ENCODE measurements around the gene CATSPER4. TPM values are rescaled to one million over a fixed set of nuclear protein-coding genes. Genes with fewer than 3 reads are reported as not detected.
"Not testable (repeated sequence)": the region's sequence is repeated elsewhere in the genome, so short reads cannot be mapped to it uniquely, and the experiment has no call there.

The CATSPER4 gene
- total RNA-seq, 1 experiment from 2014 or later, result not detected

GRCh38 chr1:26195805-26196204 lies 5.4 kb downstream of the CATSPER4 start:
- DNase-seq (ENCODE audit: low spot score), result no peak

- no peak for DNase-seq (ENCODE audit: low spot score)
Observed at GRCh38 chr1:26197301-26197700, 6.9 kb downstream of the CATSPER4 start.

- DNase-seq (ENCODE audit: low spot score), result no peak
Observed at GRCh38 chr1:26197813-26198212, 7.4 kb downstream of the CATSPER4 start.

- no peak for DNase-seq (ENCODE audit: low spot score)
Observed at GRCh38 chr1:26200413-26200812, 10.0 kb downstream of the CATSPER4 start.

GRCh38 chr1:26203642-26204318 lies 13.4 kb downstream of the CATSPER4 start:
- no peak for DNase-seq (ENCODE audit: low spot score)

GRCh38 chr1:26210147-26210870 lies 19.9 kb downstream of the CATSPER4 start:
- DNase-seq (ENCODE audit: low spot score), result no peak

- no peak for DNase-seq (ENCODE audit: low spot score)
Observed at GRCh38 chr1:26212726-26213125, 22.3 kb downstream of the CATSPER4 start.

- DNase-seq (ENCODE audit: low spot score), result no peak
Observed at GRCh38 chr1:26213335-26213905, 23.0 kb downstream of the CATSPER4 start.

GRCh38 chr1:26215246-26215645 lies 24.8 kb downstream of the CATSPER4 start:
- DNase-seq (ENCODE audit: low spot score), result no peak

GRCh38 chr1:26218906-26219494 lies 28.6 kb downstream of the CATSPER4 start:
- DNase-seq (ENCODE audit: low spot score), result peak; percentile 44

GRCh38 chr1:26220199-26220912 lies 30.0 kb downstream of the CATSPER4 start:
- no peak for DNase-seq (ENCODE audit: low spot score)

GRCh38 chr1:26221094-26221493 lies 30.7 kb downstream of the CATSPER4 start:
- no peak for DNase-seq (ENCODE audit: low spot score)

GRCh38 chr1:26224606-26225005 lies 34.2 kb downstream of the CATSPER4 start:
- DNase-seq (ENCODE audit: low spot score), result no peak

- no peak for DNase-seq (ENCODE audit: low spot score)
Observed at GRCh38 chr1:26225033-26225831, 34.8 kb downstream of the CATSPER4 start.

GRCh38 chr1:26230682-26231081 lies 40.3 kb downstream of the CATSPER4 start:
- DNase-seq (ENCODE audit: low spot score), result not testable (repeated sequence)

GRCh38 chr1:26233903-26234643 lies 43.7 kb downstream of the CATSPER4 start, which contains the start of gene CEP85:
Gene CEP85, plus strand, starts transcription at chr1:26234200. Its CDS starts 5,584 bp downstream, at chr1:26239784.
- DNase-seq (ENCODE audit: low spot score), result peak; percentile 96

- DNase-seq (ENCODE audit: low spot score), result no peak
Observed at GRCh38 chr1:26234644-26235370, 44.4 kb downstream of the CATSPER4 start.

GRCh38 chr1:26237230-26237966 lies 47.0 kb downstream of the CATSPER4 start:
- DNase-seq (ENCODE audit: low spot score), result peak; percentile 67

- DNase-seq (ENCODE audit: low spot score), result no peak
Observed at GRCh38 chr1:26239936-26240335, 49.5 kb downstream of the CATSPER4 start.

Measured in H4 (cell line).